Activated CD8-positive, alpha-beta T cell treated with anti-CD3 and anti-CD28 coated beads for 36 hours (primary cell): ENCODE measurements around the gene RNH1. TPM values are rescaled to one million over a fixed set of nuclear protein-coding genes. Genes with fewer than 3 reads are reported as not detected.

ENCODE experiments used
- ATAC-seq: fragments of 200-7000 bp; cut with Tn5 transposase; one replicate; pipeline ENCODE4 v1.10.0; 2021; ENCODE audit warnings: mild to moderate bottlenecking, moderate library complexity
- CTCF ChIA-PET: fragments of 350-600 bp; sonication (Branson Sonifier 250); formaldehyde crosslinking; loops from one replicate; lab custom pipeline; 2021; ENCODE audit warnings: antibody characterized with exemption; lab: Charles Lee
- POLR2A ChIA-PET: fragments of 350-600 bp; sonication (Branson Sonifier 250); formaldehyde crosslinking; loops from one replicate; lab custom pipeline; 2021; ENCODE audit warnings: antibody characterized with exemption; lab: Charles Lee
- DNase-seq: peaks from one replicate; pipeline ENCODE4 v3.0.0-alpha.2; 2020
- H3K27ac Mint-ChIP-seq: one replicate; pipeline ENCODE4 v1.8.0; 2021; ENCODE audit warnings: mild to moderate bottlenecking, mixed read lengths
- H3K27me3 Mint-ChIP-seq: one replicate; pipeline ENCODE4 v1.8.0; 2021; ENCODE audit warnings: mixed read lengths
- H3K36me3 Mint-ChIP-seq: one replicate; pipeline ENCODE4 v1.8.0; 2021; ENCODE audit warnings: low read depth, mixed read lengths
- H3K4me1 Mint-ChIP-seq: one replicate; pipeline ENCODE4 v1.8.0; 2021; ENCODE audit warnings: low read depth, mixed read lengths
- H3K4me3 Mint-ChIP-seq: one replicate; pipeline ENCODE4 v1.8.0; 2021; ENCODE audit warnings: mild to moderate bottlenecking, moderate library complexity, mixed read lengths
- H3K9me3 Mint-ChIP-seq: one replicate; pipeline ENCODE4 v1.8.0; 2021; ENCODE audit warnings: mixed read lengths
- intact Hi-C: fragments of 100-400 bp; cut with micrococcal nuclease; formaldehyde crosslinking; loops from one replicate; pipeline ENCODE4 v1.10.0; 2022
- total RNA-seq, 2 experiments: library from RNA; stranded (reverse); gene quantifications; one replicate each; pipeline ENCODE4 v1.2.3, GENCODE V29; 2021
- TF ChIP-seq, protein P1 (sequence below): fragments of 200-600 bp; IDR thresholded peaks from one replicate; pipeline ENCODE4 v1.8.0; 2022; ENCODE audit warnings: antibody characterized with exemption, mild to moderate bottlenecking

RNH1 gene
- total RNA-seq, 2 experiments from 2014 or later: 105 to 110 TPM

DNA sequence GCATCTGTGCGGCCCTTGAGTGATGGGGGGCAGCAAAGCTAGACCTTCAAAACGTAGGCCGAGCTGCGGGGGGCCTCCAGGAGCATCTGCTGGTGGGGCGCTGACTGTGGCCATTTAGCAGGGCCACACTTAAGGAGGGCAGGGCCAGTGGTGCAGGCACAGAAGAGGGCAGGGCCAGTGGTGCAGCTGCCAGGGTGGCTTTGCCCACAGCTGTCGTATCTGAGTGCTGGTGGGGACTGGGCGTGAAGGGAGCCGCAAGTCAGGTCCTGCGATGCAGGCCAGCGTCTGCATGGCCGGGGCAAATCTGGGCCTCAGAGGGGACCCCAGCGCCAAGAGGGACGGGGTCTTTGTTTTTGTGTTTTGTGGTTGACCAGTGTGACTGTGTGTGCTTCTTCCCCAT is 27.7 kb downstream of the RNH1 start:
- no peak for ATAC-seq
- Mint-ChIP-seq H3K36me3 (no peaks in the 10 kb centered on the region), H3K4me3 (no peak overlapping the region), H3K27ac (no peak overlapping the region), H3K27me3 (no peaks in the 10 kb centered on the region), H3K9me3 (no peaks in the 10 kb centered on the region), H3K4me1 (no peaks in the 10 kb centered on the region)
- CTCF ChIA-PET: no interaction called here
- POLR2A ChIA-PET: no interaction called here
- no peak for DNase-seq
- TF ChIP-seq, protein P1, sequence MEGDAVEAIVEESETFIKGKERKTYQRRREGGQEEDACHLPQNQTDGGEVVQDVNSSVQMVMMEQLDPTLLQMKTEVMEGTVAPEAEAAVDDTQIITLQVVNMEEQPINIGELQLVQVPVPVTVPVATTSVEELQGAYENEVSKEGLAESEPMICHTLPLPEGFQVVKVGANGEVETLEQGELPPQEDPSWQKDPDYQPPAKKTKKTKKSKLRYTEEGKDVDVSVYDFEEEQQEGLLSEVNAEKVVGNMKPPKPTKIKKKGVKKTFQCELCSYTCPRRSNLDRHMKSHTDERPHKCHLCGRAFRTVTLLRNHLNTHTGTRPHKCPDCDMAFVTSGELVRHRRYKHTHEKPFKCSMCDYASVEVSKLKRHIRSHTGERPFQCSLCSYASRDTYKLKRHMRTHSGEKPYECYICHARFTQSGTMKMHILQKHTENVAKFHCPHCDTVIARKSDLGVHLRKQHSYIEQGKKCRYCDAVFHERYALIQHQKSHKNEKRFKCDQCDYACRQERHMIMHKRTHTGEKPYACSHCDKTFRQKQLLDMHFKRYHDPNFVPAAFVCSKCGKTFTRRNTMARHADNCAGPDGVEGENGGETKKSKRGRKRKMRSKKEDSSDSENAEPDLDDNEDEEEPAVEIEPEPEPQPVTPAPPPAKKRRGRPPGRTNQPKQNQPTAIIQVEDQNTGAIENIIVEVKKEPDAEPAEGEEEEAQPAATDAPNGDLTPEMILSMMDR: no peak
- intact Hi-C loops: no loop called here

DNA sequence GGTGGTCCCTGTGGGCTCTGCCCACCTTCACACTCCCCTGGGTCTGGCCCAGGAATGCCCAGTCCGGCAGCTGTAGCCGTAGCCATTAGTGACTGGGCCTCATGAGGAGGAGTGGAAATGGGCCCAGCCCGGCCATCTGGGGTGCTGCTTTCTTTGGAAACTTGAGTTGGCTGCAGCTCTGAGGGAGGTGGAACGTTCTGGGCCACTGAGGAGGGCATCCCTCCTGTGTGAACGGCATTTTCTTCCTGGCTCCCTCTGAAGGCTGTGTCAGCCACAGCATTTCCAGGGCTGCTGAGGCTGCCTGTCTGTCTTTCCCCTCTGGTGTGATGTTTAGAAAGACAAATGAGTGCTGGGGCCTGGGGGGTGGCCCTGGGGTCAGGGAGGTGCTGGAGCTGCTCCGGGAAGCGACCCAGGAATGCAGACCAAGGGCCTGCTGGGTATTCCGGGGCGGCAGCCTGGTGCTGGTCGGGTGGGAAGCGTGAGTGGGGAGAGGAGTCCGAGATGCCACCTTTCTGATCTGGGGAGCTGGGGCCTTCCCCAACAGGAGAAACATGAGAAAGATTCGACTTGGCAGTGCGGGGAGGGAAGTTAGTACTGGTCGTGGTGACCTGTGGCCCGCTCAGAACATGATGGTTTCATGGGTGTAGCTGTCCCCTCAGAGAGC is 29.9 kb downstream of the RNH1 start:
- intact Hi-C loops: no loop called here
- POLR2A ChIA-PET: interaction anchor here (0.6 kb wide), 1 partner anchor 29 kb away, joined by 3 read pairs; no protein-coding TSS in a partner anchor
- Mint-ChIP-seq H3K9me3 (no peaks in the 10 kb centered on the region), H3K27me3 (no peaks in the 10 kb centered on the region), H3K4me3 (no peak overlapping the region), H3K36me3 (no peaks in the 10 kb centered on the region), H3K4me1 (no peaks in the 10 kb centered on the region), H3K27ac (no peak overlapping the region)
- TF ChIP-seq, protein P1: no peak
- no peak for DNase-seq
- no peak for ATAC-seq
- CTCF ChIA-PET: no interaction called here

DNA sequence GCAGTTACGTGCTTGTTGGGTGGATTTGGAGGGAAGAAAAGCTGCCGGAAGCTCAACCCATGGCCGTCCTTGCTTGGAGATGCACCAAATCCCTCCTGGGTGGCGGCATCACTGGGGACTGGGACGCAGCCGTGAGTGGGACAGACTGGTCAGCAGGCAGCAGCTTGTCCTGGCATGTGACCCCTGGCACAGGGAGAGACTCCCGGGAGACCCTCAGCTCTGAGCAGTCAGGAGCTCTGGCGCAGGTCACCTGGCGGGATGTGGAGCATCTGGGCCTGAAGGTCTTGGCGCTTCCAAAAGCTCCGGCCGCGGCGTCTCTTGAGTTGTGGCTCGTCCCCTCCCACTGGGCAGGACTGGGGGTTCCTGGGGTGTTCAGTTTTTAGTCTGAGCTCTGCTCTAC is 30.6 kb downstream of the RNH1 start:
- ATAC-seq (no peak), DNase-seq (no peak)
- Mint-ChIP-seq H3K27ac (no peak overlapping the region), H3K9me3 (no peaks in the 10 kb centered on the region), H3K36me3 (no peaks in the 10 kb centered on the region), H3K27me3 (no peaks in the 10 kb centered on the region), H3K4me1 (no peaks in the 10 kb centered on the region), H3K4me3 (no peak overlapping the region)
- TF ChIP-seq, protein P1: no peak
- ChIA-PET POLR2A (interaction anchor here (0.6 kb wide), 1 partner anchor 28 kb away, joined by 3 read pairs; no protein-coding TSS in a partner anchor), CTCF (no interaction called here)
- intact Hi-C loops: no loop called here

DNA sequence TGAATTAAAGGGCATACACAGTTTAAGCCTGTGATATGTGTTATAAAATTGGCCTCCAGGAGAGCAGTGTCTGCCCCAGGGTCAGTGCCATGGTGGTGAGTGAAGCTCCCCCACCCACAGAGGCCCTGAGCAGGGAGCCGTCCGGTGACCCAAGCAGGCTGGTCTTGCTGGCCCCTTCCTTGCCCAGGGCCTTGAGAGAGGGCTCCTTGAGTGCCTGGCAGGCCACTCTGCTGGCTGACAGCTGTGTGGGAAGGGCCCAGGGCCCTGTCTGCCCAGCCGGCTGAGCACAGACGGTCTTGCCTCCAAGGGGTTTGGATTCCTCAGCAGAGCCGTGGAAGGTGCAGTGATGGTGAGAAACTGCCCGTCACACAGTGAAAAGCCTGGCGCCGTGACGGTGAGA is 31.1 kb downstream of the RNH1 start:
- H3K4me3 Mint-ChIP-seq: no peak overlapping the region
- H3K4me1 Mint-ChIP-seq: no peaks in the 10 kb centered on the region
- TF ChIP-seq, protein P1: no peak
- ATAC-seq: no peak
- no peak overlapping the region for H3K27ac Mint-ChIP-seq
- no peaks in the 10 kb centered on the region for H3K9me3 Mint-ChIP-seq
- intact Hi-C loops: no loop called here
- H3K36me3 Mint-ChIP-seq: no peaks in the 10 kb centered on the region
- POLR2A ChIA-PET: no interaction called here
- H3K27me3 Mint-ChIP-seq: no peaks in the 10 kb centered on the region
- CTCF ChIA-PET: no interaction called here
- no peak for DNase-seq

DNA sequence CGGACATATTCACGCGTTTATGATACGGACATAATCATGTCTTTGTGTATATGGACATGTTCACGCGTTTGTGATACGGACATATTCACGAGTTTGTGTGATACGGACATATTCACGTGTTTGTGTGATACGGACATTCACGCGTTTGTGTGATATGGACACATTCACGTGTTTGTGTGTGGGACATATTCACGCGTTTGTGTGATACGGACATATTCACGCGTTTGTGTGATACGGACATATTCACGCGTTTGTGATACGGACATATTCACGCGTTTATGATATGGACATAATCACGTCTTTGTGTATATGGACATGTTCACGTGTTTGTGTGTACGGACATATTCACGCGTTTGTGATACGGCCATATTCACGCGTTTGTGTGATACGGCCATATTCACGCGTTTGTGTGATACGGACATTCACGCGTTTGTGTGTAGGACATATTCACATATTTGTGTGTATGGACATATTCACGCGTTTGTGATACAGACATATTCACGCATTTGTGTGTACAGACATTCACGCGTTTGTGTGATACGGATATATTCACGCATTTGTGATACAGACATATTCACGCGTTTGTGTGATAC is 32.0 kb downstream of the RNH1 start:
- Mint-ChIP-seq H3K9me3 (no peaks in the 10 kb centered on the region), H3K27me3 (no peaks in the 10 kb centered on the region)
- intact Hi-C loops: no loop called here

More for the DNA sequence above, 32.0 kb downstream of the RNH1 start:
- H3K4me3 Mint-ChIP-seq: no peak overlapping the region
- CTCF ChIA-PET: no interaction called here
- no peaks in the 10 kb centered on the region for H3K4me1 Mint-ChIP-seq
- POLR2A ChIA-PET: no interaction called here
- no peaks in the 10 kb centered on the region for H3K36me3 Mint-ChIP-seq
- DNase-seq (no peak), ATAC-seq (no peak)
- H3K27ac Mint-ChIP-seq: no peak overlapping the region
- TF ChIP-seq, protein P1: no peak
